HG02973 (cell line): ENCODE measurements around the gene ROPN1B.

Experiments used
- ATAC-seq: cut with Tn5 transposase; IDR thresholded peaks from one replicate; pipeline ENCODE4 v1.9.1; 2021; ENCODE audit warnings: moderate library complexity; ENCODE audit not compliant: unreplicated experiment

Gene ROPN1B

DNA sequence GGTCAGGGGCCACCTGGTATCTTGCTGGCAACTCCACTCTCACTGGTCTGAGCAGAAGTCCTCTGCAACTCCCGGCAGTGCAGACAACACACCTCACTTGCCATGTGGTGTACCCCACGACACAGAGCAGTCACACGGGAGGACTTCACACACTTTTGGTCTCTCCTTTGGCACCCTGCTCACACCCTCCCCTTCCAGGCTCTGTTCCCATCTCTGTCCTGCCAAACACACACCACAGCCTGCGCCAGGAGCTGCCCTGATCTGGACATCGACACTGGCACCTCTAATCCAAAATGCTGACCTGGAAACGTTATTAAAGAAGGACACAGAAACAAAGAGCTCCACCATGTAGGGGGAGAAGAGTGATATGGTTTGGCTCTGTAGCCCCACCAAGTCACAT is 57.8 kb downstream of the ROPN1B start:
- no peak for ATAC-seq

DNA sequence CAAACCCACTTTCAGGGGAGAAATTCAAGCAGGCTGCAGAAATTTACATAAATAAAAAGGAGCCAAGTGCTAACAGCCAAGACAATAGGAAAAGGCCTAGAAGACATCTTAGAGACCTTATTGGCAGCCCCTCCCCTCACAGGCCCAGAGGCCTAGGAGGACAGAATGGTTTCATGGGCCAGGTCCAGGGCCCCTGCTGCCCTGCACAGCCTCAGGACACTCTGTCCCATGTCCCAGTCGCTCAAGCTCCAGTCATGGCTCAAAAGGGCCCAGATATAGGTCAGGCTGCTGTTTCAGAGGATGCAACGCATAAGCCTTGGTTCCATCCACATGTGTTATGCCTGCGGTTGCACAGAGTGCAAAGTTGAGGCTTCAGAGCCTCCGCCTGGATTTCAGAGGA is 59.1 kb downstream of the ROPN1B start:
- no peak for ATAC-seq

DNA sequence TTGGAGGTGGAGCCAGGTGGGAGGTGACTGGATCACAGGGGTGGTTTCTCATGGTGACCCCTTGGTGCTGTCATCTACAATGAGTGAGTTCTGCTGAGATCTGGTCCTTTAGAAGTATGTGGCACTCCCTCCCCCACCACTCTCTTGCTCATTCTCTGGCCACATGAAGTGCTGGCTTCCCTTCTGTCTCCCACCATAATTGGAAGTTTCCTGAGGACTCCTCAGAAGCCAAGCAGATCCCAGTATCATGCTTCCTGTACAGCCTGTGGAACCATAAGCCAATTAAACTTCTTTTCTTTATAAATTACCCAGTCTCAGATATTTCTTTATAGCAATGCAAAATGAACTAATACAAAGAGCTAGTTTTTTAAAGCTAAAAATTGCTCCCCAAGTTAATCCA is 60.3 kb downstream of the ROPN1B start:
- no peak for ATAC-seq

DNA sequence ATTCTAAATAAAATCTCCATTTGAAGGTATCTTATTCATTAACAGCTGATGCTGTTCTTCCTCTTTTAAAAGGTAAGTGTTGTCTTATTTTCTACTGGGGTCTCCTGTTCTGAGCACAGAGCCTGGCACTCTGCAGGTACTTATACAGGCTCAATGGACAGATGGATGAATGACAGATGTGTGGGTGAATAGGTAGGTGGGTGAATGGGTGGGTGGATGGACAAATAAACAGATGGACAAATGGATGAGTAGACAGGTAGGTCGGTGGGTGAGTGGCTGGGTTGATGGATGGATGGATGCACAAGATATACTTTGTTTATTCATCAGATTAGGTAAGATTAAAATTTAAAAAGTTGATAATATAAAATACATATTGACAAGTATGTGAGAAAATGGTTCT is 61.5 kb downstream of the ROPN1B start:
- no peak for ATAC-seq

DNA sequence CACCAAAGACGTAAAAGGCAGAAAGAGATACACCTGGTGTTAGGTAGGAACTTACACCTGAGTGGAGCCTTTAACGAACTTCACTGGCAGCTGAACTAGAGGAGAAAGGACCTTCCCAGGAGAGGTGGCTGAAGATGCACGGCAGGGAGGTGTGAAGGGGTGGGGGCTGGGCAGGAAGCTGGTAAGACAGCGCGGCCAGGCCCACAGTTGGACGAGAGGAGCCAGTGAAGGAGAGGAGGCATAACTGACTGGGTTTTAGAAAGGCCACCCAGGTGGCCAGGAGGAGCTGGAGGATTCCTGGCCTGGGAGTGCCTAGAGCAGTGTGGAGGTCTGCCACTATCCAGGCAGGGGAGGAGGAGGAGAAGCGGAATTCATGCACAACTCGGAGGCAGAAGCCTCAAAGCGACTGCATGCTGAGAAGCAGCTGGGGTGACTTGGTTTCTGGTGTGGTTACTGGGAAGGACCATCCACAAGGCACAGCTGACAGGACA is 63.0 kb downstream of the ROPN1B start:
- no peak for ATAC-seq
